Measurements from ENCODE around the gene MUC4.

MUC4 gene

GRCh38 chr3:195838714-195839113 lies 27.0 kb upstream of the MUC4 start:
- no peaks in the 10 kb centered on the region for H3K4me1 ChIP-seq (ENCODE audit: low read depth, poor library complexity, severe bottlenecking)
- H3K9ac ChIP-seq: no peak overlapping the region
- TF ChIP-seq CTCF (conservative IDR thresholded peaks at IDR 0.05; ENCODE audit: low read depth, low read length): no peak
- H2AFZ ChIP-seq (ENCODE audit: low read depth): no peak overlapping the region
- no peaks in the 10 kb centered on the region for H3K79me2 ChIP-seq (ENCODE audit: insufficient read depth, low read depth)
- H4K20me1 ChIP-seq (ENCODE audit: insufficient read depth): no peaks in the 10 kb centered on the region
- H3K36me3 ChIP-seq (ENCODE audit: insufficient read depth): no peaks in the 10 kb centered on the region
- peaks cover 2% of the 10 kb centered on the region; the same call in 1 of the 2 replicates for H3K27me3 ChIP-seq (ENCODE audit: insufficient read depth, low read depth)
- H3K27ac ChIP-seq: no peak overlapping the region
- H3K4me3 ChIP-seq (IDR thresholded peaks at IDR 0.05; ENCODE audit: insufficient read depth, low read depth, low read length): no peak overlapping the region
- H3K4me2 ChIP-seq: no peak overlapping the region

- no peak overlapping the region for H3K27ac ChIP-seq
- no peak overlapping the region for H3K4me3 ChIP-seq (IDR thresholded peaks at IDR 0.05; ENCODE audit: insufficient read depth, low read depth, low read length)
- H4K20me1 ChIP-seq (ENCODE audit: insufficient read depth): no peaks in the 10 kb centered on the region
- H3K4me1 ChIP-seq (ENCODE audit: low read depth, poor library complexity, severe bottlenecking): no peaks in the 10 kb centered on the region
- no peak overlapping the region for H2AFZ ChIP-seq (ENCODE audit: low read depth)
- TF ChIP-seq CTCF (conservative IDR thresholded peaks at IDR 0.05; ENCODE audit: low read depth, low read length): no peak
- H3K4me2 ChIP-seq: no peak overlapping the region
- H3K79me2 ChIP-seq (ENCODE audit: insufficient read depth, low read depth): no peaks in the 10 kb centered on the region
- H3K27me3 ChIP-seq (ENCODE audit: insufficient read depth, low read depth): peaks cover 2% of the 10 kb centered on the region; the same call in 1 of the 2 replicates
- no peak overlapping the region for H3K9ac ChIP-seq
- no peaks in the 10 kb centered on the region for H3K36me3 ChIP-seq (ENCODE audit: insufficient read depth)
These were observed 24.9 kb upstream of the MUC4 start for GRCh38 chr3:195836476-195837135.

GRCh38 chr3:195835791-195836190 lies 24.1 kb upstream of the MUC4 start:
- H3K4me3 ChIP-seq (IDR thresholded peaks at IDR 0.05; ENCODE audit: insufficient read depth, low read depth, low read length): no peak overlapping the region
- H3K27me3 ChIP-seq (ENCODE audit: insufficient read depth, low read depth): peaks cover 2% of the 10 kb centered on the region; the same call in 1 of the 2 replicates
- no peaks in the 10 kb centered on the region for H3K36me3 ChIP-seq (ENCODE audit: insufficient read depth)
- H3K79me2 ChIP-seq (ENCODE audit: insufficient read depth, low read depth): no peaks in the 10 kb centered on the region
- H2AFZ ChIP-seq (ENCODE audit: low read depth): no peak overlapping the region
- no peaks in the 10 kb centered on the region for H3K4me1 ChIP-seq (ENCODE audit: low read depth, poor library complexity, severe bottlenecking)
- no peak for TF ChIP-seq CTCF (conservative IDR thresholded peaks at IDR 0.05; ENCODE audit: low read depth, low read length)
- no peaks in the 10 kb centered on the region for H4K20me1 ChIP-seq (ENCODE audit: insufficient read depth)
- H3K27ac ChIP-seq: no peak overlapping the region
- H3K9ac ChIP-seq: no peak overlapping the region
- no peak overlapping the region for H3K4me2 ChIP-seq

GRCh38 chr3:195834675-195835583 lies 23.2 kb upstream of the MUC4 start:
- Histone ChIP-seq H2AFZ (ENCODE audit: low read depth) (no peak overlapping the region), H3K9ac (no peak overlapping the region)

More at GRCh38 chr3:195834675-195835583, 23.2 kb upstream of the MUC4 start:
- Histone ChIP-seq H3K27ac (no peak overlapping the region), H3K4me2 (no peak overlapping the region), H3K4me3 (IDR thresholded peaks at IDR 0.05; ENCODE audit: insufficient read depth, low read depth, low read length) (no peak overlapping the region), H3K4me1 (ENCODE audit: low read depth, poor library complexity, severe bottlenecking) (no peaks in the 10 kb centered on the region), H3K27me3 (ENCODE audit: insufficient read depth, low read depth) (peaks cover 2% of the 10 kb centered on the region; the same call in 1 of the 2 replicates), H3K36me3 (ENCODE audit: insufficient read depth) (no peaks in the 10 kb centered on the region), H4K20me1 (ENCODE audit: insufficient read depth) (no peaks in the 10 kb centered on the region), H3K79me2 (ENCODE audit: insufficient read depth, low read depth) (no peaks in the 10 kb centered on the region)
- no peak for TF ChIP-seq CTCF (conservative IDR thresholded peaks at IDR 0.05; ENCODE audit: low read depth, low read length)
